Urinary bladder (tissue), 4 donors: Measurements from ENCODE around the gene UFL1. TPM values are rescaled to one million over a fixed set of nuclear protein-coding genes. Genes with fewer than 3 reads are reported as not detected.
"Not testable (repeated sequence)": the region's sequence is repeated elsewhere in the genome, so short reads cannot be mapped to it uniquely, and the experiment has no call there.

Experiments
- DNase-seq: peaks from one replicate; pipeline ENCODE4 v3.0.0-alpha.2; 2015; ENCODE audit errors: extremely low spot score
- H3K27ac ChIP-seq: one replicate; pipeline ENCODE4 v1.5.1; 2013; ENCODE audit warnings: low read depth, mild to moderate bottlenecking, moderate library complexity
- H3K36me3 ChIP-seq: one replicate; pipeline ENCODE4 v1.6.1; 2013; ENCODE audit warnings: mild to moderate bottlenecking, moderate library complexity; ENCODE audit not compliant: insufficient read depth
- H3K4me1 ChIP-seq: one replicate; pipeline ENCODE4 v1.6.1; 2013; ENCODE audit warnings: mild to moderate bottlenecking, moderate library complexity; ENCODE audit not compliant: insufficient read depth
- H3K4me3 ChIP-seq: one replicate; pipeline ENCODE4 v1.5.1; 2013; ENCODE audit warnings: low read depth, low read length
- WGBS: extraction: QIAGEN DNeasy Blood & Tissue Kit; methylation state at CpG from one replicate; pipeline ENCODE4 v1.1.7; 2013; 5-methylcytosine and 5-hydroxymethylcytosine counted together
- polyA plus RNA-seq: library from polyadenylated mRNA; stranded (reverse); fragments of 200-250 nt; gene quantifications from one replicate; pipeline ENCODE4 v1.2.3, GENCODE V29; 2013
- total RNA-seq: library from RNA; depleted of rRNA; stranded (reverse); fragments of >200 nt; gene quantifications from one replicate; pipeline ENCODE4 v1.2.3, GENCODE V29; 2014
- donor health status: healthy with polysubstance abuse.
- donor health status: healthy.

The UFL1 gene
- 60.2 TPM for total RNA-seq
- polyA plus RNA-seq = 20.7 TPM

DNA sequence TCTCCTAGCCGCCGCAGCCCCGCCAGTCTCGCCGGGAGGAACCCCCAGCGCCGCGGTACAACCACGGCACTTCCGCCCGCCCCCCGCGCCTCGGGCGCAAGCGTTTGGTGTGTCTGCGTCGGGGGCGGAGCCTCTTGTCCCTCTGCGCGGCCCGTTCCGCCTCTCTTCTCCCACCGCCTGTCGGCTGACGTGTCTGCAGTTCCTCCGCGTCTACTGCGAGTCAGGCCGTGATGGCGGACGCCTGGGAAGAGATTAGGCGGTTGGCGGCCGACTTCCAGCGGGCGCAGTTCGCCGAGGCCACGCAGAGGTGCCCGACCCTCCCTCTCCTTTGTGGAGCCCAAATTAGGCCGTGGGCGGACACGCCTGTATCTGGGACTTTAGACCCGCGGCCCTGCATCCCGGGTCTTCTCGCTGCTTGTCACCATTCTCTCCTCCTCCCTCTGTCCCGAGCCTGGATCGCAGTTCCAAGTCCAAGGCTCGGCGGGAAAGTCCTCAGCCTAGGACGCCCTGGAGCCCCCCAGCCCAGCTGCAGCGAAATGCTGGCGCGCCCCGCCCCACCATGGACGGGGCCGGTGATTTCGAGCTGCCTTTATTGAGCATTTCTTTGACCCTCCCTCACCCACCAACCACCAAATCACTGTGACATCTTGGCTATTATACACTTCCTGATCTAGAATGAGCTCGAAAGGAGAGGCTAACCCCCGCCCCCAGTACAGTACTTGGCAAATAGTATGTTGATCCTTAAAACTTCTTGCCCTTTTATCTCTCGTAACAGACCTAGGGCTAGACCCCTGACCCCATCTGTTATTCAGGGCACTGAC, at the start of gene UFL1:
Gene UFL1, plus strand, starts transcription at position 163 of the 821 bp plus-strand sequence. Its CDS starts 68 bp downstream, at position 231.
- no peaks in the 10 kb centered on the region for H3K4me1 ChIP-seq
- under 1% methylated on average over 63 of the region's 63 CpGs for WGBS
- peak within 1 kb of the TSS; percentile 70 for H3K4me3 ChIP-seq
- peak; percentile 87 for DNase-seq
- H3K27ac ChIP-seq = peak within 1 kb of the TSS; percentile 96
- H3K36me3 ChIP-seq = peaks cover 2% of the 10 kb centered on the region

DNA sequence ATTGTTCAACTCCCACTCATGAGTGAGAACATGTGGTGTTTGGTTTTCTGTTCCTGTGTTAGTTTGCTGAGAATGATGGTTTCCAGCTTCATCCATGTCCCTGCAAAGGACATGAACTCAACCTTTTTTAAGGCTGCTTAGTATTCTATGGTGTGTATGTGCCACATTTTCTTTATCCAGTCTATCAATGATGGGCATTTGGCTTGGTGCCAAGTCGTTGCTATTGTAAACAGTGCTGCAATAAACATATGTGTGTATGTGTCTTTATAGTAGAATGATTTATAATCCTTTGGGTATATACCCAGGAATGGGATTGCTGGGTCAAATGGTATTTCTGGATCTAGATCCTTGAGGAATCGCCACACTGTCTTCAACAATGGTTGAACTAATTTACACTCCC, 49.3 kb upstream of the UFL1 start:
- WGBS = 59% methylated on average over 2 of the region's 2 CpGs
- H3K4me1 ChIP-seq, H3K27ac ChIP-seq, DNase-seq, H3K4me3 ChIP-seq, H3K36me3 ChIP-seq: not testable (repeated sequence)

DNA sequence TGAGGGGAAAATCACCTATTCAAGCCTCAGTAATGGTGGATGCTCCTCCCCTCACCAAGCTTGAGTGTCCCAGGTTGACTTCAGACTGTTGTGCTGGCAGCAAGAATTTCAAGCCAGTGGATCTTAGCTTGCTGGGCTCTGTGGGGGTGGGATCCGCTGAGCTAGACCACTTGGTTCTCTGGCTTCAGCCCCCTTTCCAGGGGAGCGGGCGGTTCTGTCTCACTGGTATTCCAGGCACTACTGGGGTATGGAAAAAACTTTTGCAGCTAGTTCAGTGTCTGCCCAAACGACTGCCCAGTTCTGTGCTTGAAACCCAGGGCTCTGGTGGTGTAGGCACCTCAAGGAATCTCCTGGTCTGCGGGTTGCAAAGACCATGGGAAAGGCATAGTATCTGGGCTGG, 42.9 kb upstream of the UFL1 start:
- 91% methylated on average over 5 of the region's 5 CpGs for WGBS
- H3K36me3 ChIP-seq = no peaks in the 10 kb centered on the region

DNA sequence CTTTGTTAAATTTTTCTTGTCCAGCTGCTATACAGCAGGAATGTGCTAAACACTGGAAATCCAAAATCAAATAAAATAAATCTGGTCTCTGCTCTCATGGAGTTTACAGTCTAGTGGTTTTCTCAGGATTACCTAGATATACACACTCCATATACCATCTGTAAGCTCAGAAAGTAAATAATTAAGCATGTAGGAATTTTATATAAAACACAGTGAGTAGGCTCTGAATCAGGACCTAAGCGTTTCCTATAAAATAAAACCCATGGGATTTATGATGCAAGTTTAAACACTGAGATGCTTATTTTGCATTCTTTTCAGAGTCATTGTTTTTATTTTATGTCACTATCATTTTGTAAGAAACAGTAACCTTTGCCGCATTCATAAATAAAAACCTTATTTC, 29.7 kb upstream of the UFL1 start:
- 95% methylated on average over 2 of the region's 2 CpGs for WGBS
- no peak for DNase-seq

More for the DNA sequence above, 42.9 kb upstream of the UFL1 start:
- Histone ChIP-seq H3K4me1 (no peaks in the 10 kb centered on the region), H3K4me3 (no peak overlapping the region), H3K27ac (no peak overlapping the region)
- no peak for DNase-seq

DNA sequence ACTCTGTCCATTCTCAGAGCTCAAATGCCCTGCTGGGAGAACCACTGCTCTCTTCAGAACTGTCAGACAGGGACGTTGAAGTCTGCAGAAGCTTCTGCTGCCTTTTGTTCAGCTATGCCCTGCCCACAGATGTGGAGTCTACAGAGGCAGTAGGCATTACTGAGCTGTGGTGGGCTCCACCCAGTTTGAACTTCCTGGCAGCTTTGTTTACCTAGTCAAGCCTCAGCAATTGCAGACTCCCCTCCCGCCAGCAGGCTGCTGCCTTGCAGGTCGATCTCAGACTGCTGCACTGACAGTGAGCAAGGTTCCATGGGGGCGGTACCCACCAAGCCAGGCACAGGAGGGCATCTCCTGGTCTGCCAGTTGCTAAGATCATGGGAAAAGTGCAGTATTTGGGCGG, 21.8 kb upstream of the UFL1 start:
- 88% methylated on average over 5 of the region's 5 CpGs for WGBS
- no peak overlapping the region for H3K4me3 ChIP-seq
- H3K27ac ChIP-seq = no peak overlapping the region
- no peaks in the 10 kb centered on the region for H3K4me1 ChIP-seq
- no peak for DNase-seq
- H3K36me3 ChIP-seq = no peaks in the 10 kb centered on the region

More for the DNA sequence above, 29.7 kb upstream of the UFL1 start:
- H3K36me3 ChIP-seq = no peaks in the 10 kb centered on the region
- H3K4me1 ChIP-seq = no peaks in the 10 kb centered on the region
- H3K4me3 ChIP-seq = no peak overlapping the region
- no peak overlapping the region for H3K27ac ChIP-seq

DNA sequence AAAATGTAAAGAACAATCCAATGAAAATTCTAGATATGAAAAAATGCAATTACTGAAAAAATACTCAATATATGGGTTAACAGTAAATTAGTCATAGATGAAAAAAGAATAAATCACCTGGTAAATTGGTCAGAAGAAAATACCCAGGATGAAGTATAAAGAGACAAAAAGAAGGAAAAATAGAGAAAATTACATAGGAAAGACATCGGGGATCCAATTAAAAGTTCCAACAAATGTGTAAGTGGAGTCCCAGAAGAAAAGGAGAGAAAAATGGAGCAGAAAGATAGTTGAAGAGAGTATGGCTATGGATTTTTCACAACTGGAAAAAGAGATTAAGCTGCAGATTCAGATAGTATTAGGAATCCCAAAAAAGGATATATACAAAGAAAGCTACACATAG, 18.7 kb upstream of the UFL1 start:
- no peaks in the 10 kb centered on the region for H3K4me1 ChIP-seq
- WGBS = 93% methylated on average over 1 of the region's 1 CpG
- H3K36me3 ChIP-seq = no peaks in the 10 kb centered on the region
- H3K27ac ChIP-seq = no peak overlapping the region
- H3K4me3 ChIP-seq = no peak overlapping the region
- no peak for DNase-seq

DNA sequence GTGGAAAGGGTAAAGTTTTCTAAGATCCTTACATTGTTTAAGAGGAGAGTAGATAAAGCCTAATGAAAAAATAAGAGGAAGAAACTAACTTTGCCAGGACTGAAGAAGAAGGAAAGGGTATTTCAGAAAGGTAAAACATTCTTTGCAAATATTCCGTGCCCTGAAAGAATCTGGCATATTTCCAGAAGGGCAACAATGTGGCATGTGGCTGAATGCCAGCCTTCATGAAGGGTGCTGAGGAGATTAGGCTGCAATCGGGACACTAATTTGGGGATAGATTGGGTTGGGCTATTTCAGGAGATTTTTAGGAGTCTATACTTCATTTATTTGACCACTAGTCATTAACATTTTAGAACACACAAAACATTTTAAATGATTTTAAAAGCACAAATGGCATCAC, 16.2 kb upstream of the UFL1 start:
- DNase-seq = no peak
- Histone ChIP-seq H3K4me3 (no peak overlapping the region), H3K36me3 (no peaks in the 10 kb centered on the region), H3K27ac (no peak overlapping the region), H3K4me1 (no peaks in the 10 kb centered on the region)
- 84% methylated on average over 2 of the region's 2 CpGs for WGBS

DNA sequence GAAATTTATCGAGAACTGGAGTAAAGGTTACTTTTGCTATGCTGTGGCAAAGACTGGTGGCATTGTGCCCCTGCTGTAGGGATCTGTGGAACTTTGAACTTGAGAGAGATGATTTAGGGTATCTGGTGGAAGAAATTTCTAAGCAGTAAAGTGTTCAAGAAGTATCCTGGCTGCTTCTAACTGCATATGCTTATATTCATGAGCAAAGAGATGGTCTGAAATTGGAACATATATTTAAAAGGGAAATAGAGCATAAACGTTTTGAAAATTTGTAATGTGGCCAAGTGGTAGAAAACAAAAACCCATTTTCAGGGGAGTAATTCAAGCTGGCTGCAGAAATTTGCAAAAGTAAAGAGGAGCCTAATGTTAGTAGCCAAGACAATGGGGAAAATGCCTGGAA, 12.3 kb upstream of the UFL1 start:
- no peak for DNase-seq
- H3K4me1 ChIP-seq = no peaks in the 10 kb centered on the region
- WGBS = 76% methylated on average over 2 of the region's 2 CpGs

DNA sequence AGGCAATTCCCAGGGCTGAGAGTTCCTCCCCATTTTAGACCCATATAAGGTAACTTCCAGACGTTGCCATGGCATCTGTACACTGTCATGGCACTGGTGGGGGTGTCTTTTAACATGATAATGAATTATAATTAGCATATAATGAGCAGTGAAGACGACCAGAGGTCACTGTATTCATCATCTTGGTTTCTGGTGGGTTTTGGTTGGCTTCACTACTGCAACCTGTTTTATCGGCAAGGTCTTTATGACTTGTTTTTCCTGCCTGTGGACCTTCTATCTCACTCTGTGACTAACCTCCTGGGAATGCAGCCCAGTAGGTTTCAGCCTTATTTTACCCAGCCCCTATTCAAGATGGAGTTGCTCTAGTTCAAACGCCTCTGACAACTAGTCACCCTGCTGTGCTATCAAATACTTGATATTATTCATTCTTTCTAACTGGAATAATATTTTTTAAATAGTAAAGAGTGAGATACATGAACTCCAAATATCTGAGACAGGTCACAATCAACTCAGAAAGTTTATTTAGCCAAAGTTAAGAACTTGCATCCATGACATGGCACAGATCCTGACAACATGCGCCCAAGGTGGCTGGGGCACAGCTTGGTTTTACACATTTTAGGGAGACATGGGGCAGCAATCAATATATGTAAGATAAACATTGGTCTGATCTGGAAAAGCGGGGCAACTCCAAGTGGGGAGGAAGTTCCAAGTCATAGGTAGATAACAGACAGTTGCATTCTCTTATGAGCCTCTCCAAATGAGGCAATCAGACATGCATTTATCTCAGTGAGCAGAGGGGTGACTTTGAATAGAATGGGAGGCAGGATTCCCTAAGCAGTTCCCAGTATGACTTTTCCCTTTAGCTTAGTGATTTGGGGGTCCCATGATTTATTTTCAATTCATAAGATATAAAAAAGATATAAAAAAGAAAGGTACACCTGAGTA, 1.2 kb upstream of the UFL1 start:
- Histone ChIP-seq H3K4me1 (no peaks in the 10 kb centered on the region), H3K36me3 (no peaks in the 10 kb centered on the region), H3K27ac (peak overlapping the region; percentile 56), H3K4me3 (peak overlapping the region; percentile 70)
- DNase-seq = peak; percentile 56
- WGBS = 51% methylated on average over 6 of the region's 6 CpGs

More for the DNA sequence above, 12.3 kb upstream of the UFL1 start:
- Histone ChIP-seq H3K36me3 (peaks cover 3% of the 10 kb centered on the region), H3K4me3 (no peak overlapping the region), H3K27ac (no peak overlapping the region)

DNA sequence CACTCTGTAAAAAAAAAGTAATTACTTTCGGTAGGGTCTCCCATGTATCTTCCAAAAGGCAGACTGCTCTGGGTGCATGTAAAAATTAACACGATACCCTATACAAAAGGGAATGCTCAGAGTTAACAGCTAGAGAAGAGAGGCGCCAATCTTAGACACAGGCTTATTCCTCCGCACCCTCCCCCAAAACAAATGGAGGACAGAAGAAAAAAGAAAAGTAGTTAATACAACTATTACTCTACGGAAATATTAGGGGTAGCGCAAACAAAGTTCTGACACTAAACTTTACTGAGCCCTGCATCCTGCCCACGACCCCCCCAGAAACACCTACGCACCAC, 331 bp upstream of the UFL1 start:
- Histone ChIP-seq H3K27ac (peak overlapping the region; percentile 31), H3K4me3 (peak overlapping the region; percentile 70), H3K36me3 (peaks cover 2% of the 10 kb centered on the region), H3K4me1 (no peaks in the 10 kb centered on the region)
- 0% methylated on average over 8 of the region's 8 CpGs for WGBS
- peak; percentile 28 for DNase-seq

DNA sequence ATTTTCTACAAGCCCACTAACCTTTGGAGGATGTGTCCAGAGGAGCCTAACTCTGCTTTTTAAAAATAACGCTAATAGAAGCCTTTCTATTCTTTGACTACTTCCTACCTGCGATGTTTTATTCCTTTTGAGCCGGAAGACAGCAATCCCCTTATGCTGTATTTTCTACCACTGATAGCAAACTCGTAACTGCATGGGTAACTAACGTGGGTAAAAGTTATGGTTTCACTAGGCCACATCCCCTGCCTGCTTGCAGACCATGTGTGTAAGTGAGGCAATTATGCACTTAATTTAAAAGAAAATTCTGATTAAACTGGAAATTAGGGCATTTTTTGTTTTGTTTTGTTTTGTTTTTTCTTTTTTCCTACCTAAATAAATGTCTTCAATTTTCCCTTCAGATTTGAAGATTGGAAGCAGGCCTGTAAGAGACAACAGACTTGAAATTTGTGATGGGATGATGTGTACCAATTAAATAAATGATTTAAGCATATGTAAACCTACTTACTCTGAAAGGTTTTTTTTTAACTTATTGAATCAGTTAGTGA, 931 bp downstream of the UFL1 start:
- Histone ChIP-seq H3K4me1 (no peaks in the 10 kb centered on the region), H3K27ac (peak overlapping the region; percentile 96), H3K4me3 (peak overlapping the region; percentile 70), H3K36me3 (peaks cover 2% of the 10 kb centered on the region)
- no peak for DNase-seq
- 2% methylated on average over 5 of the region's 5 CpGs for WGBS

DNA sequence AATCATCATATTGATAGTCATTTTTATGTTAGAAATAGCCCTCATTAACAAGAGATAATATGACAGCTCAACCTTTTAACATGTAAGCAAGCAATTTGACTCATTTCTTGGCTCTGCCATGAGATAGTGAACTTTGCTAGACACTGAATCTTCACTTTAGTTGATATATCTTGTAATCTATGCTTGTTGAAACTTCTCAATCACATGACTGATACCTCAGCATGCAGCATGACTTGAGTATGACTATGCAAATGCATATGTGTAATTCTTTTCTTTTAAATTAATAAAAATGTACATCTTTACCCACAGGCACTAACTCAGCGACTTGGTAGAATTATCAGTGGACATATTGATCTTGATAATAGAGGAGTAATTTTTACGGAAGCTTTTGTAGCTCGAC, 6.6 kb downstream of the UFL1 start:
- WGBS = 97% methylated on average over 3 of the region's 3 CpGs
- no peak overlapping the region for H3K27ac ChIP-seq
- no peak overlapping the region for H3K4me3 ChIP-seq
- H3K36me3 ChIP-seq = peaks cover 2% of the 10 kb centered on the region
- DNase-seq = no peak
- no peaks in the 10 kb centered on the region for H3K4me1 ChIP-seq

DNA sequence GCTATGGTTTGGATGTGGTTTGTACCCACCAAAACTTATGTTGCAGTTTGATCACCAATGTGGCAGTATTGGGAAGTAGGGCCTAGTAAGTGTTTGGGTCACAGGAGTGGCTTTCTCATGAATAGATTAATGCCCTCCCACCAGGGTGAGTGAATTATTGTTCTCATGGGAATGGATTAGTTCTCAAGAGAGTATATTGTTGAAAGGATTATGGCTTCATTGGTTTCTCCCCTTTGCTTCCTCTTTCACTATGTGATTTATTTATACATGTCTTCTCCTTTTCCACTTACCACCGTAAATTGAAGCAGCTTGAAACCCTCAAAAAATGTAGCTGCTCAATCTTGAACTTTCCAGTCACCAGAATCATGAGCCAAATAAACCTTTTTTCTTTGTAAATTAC, 10.8 kb downstream of the UFL1 start:
- Histone ChIP-seq H3K27ac (no peak overlapping the region), H3K4me1 (no peaks in the 10 kb centered on the region), H3K4me3 (no peak overlapping the region), H3K36me3 (no peaks in the 10 kb centered on the region)
- no peak for DNase-seq
- 55% methylated on average over 1 of the region's 1 CpG for WGBS
